HepG2 (cell line): Measurements from ENCODE around the gene JAZF1. TPM values are rescaled to one million over a fixed set of nuclear protein-coding genes. Genes with fewer than 3 reads are reported as not detected.

ENCODE experiments used
- ATAC-seq: fragments of 200-7000 bp; cut with Tn5 transposase; 3 replicates; pipeline ENCODE4 v1.9.1; 2020; ENCODE audit warnings: mild to moderate bottlenecking, moderate library complexity
- BruUV-seq: library from RNA; stranded (reverse); fragments of 400-500 nt; replicated peaks from 2 replicates; lab custom pipeline; 2021; lab: Mats Ljungman, UMichigan
- CTCF ChIA-PET: fragments of 300-600 bp; formaldehyde crosslinking; extraction: SDS; loops from one replicate; lab custom pipeline; 2021; ENCODE audit warnings: low total read pairs, inconsistent platforms, low intra/inter-chr PET ratio; lab: Yijun Ruan, JAX
- POLR2A ChIA-PET: fragments of 350-600 bp; sonication (Branson Sonifier 250); formaldehyde crosslinking; loops from one replicate; lab custom pipeline; 2020; ENCODE audit warnings: antibody characterized with exemption, inconsistent platforms; lab: Yijun Ruan, JAX
- DNase-seq: peaks from one replicate; pipeline ENCODE4 v3.0.0-alpha.2; 2015; ENCODE audit warnings: low spot score
- FAIRE-seq: peaks from 3 replicates; lab custom pipeline; 2011; peaks lifted over from hg19 to GRCh38; lab: Jason Lieb, UNC
- H2AFZ ChIP-seq: one replicate; pipeline ENCODE4 v1.6.1; 2011; ENCODE audit warnings: low read length, inconsistent platforms
- H3K27ac ChIP-seq: fragments of 300-600 bp; 3 replicates; pipeline ENCODE4 v1.8.0; 2011; ENCODE audit warnings: mixed run types, mild to moderate bottlenecking, mixed read lengths, low read length, inconsistent platforms; ENCODE audit not compliant: insufficient read depth; ENCODE audit errors: extremely low read length
- H3K27me3 ChIP-seq, 2 experiments: fragments of 200-600 bp in 1 of 2; 2 replicates in 1 of 2; 3 replicates in 1 of 2; pipeline versions ENCODE4 v1.6.0 to v1.8.0; 2011; ENCODE audit warnings: low read length in 2 of 2, mild to moderate bottlenecking in 2 of 2, moderate library complexity in 2 of 2, inconsistent platforms in 1 of 2; ENCODE audit not compliant: insufficient read depth in 2 of 2, control insufficient read depth in 1 of 2
- H3K36me3 ChIP-seq, 2 experiments: fragments of 200-600 bp in 1 of 2; replicated peaks in 1 of 2; 2 replicates in 1 of 2; 3 replicates in 1 of 2; pipeline versions ENCODE4 v1.5.1 to v1.8.0; 2011; ENCODE audit warnings: low read length in 2 of 2, inconsistent platforms in 1 of 2; ENCODE audit not compliant: insufficient read depth in 2 of 2, control insufficient read depth in 1 of 2
- H3K4me1 ChIP-seq: 2 replicates; pipeline ENCODE4 v1.5.1; 2012; ENCODE audit warnings: low read length, inconsistent platforms; ENCODE audit not compliant: insufficient read depth
- H3K4me2 ChIP-seq: 2 replicates; pipeline ENCODE4 v1.6.0; 2011; ENCODE audit warnings: low read depth, low read length, inconsistent platforms
- H3K4me3 ChIP-seq, 3 experiments: fragments of 200-600 bp in 1 of 3; sonication (generic), shearing (Covaris generic) in 1 of 3; replicated peaks in 1 of 3; 2 replicates each; pipeline ENCODE4 v1.5.1; 2011 to 2016; ENCODE audit warnings: low read length in 3 of 3, inconsistent platforms in 2 of 3, low read depth in 2 of 3, mild to moderate bottlenecking in 2 of 3, control low read depth in 1 of 3, mixed read lengths in 1 of 3; ENCODE audit not compliant: insufficient read depth in 1 of 3
- H3K79me2 ChIP-seq: one replicate; pipeline ENCODE4 v1.6.1; 2011; ENCODE audit warnings: low read length, inconsistent platforms; ENCODE audit not compliant: insufficient read depth
- H3K9ac ChIP-seq: 2 replicates; pipeline ENCODE4 v1.6.0; 2011; ENCODE audit warnings: mild to moderate bottlenecking, low read depth, low read length, inconsistent platforms; ENCODE audit not compliant: insufficient read depth
- H3K9me3 ChIP-seq: 2 replicates; pipeline ENCODE4 v1.5.1; 2012; ENCODE audit warnings: mild to moderate bottlenecking, low read length
- H4K20me1 ChIP-seq: 2 replicates; pipeline ENCODE4 v1.6.0; 2011; ENCODE audit warnings: inconsistent platforms, mild to moderate bottlenecking, low read length, moderate library complexity; ENCODE audit not compliant: insufficient read depth
- AKAP8 ChIP-seq: sonication (generic); formaldehyde crosslinking; IDR thresholded peaks from 2 replicates; pipeline ENCODE4 v1.5.1; 2020; ENCODE audit warnings: mild to moderate bottlenecking, missing genetic modification reagents
- ARNT ChIP-seq: fragments of 450-650 bp; IDR thresholded peaks from 2 replicates; pipeline ENCODE4 v1.6.1; 2017
- GTF2F1 ChIP-seq: fragments of 150-350 bp; IDR thresholded peaks from 2 replicates; pipeline ENCODE4 v1.6.1; 2014; ENCODE audit warnings: low read length
- KDM5B ChIP-seq: sonication (generic); formaldehyde crosslinking; IDR thresholded peaks from 2 replicates; pipeline ENCODE4 v1.4.0; 2020; ENCODE audit warnings: missing genetic modification reagents, mild to moderate bottlenecking, borderline replicate concordance
- ONECUT2 ChIP-seq: sonication (generic); formaldehyde crosslinking; IDR thresholded peaks from 2 replicates; pipeline ENCODE4 v1.4.0; 2020; ENCODE audit warnings: missing genetic modification reagents
- PAF1 ChIP-seq: IDR thresholded peaks from 2 replicates; pipeline ENCODE4 v1.6.1; 2016; ENCODE audit warnings: missing genetic modification reagents, missing compliant biosample characterization
- PHB2 ChIP-seq: fragments of 450-650 bp; IDR thresholded peaks from 2 replicates; pipeline ENCODE4 v1.6.1; 2018; ENCODE audit not compliant: partially characterized antibody
- RFX5 ChIP-seq: IDR thresholded peaks from 2 replicates; pipeline ENCODE4 v1.6.1; 2011; ENCODE audit warnings: low read depth, low read length, improper control_type of control experiment
- SOX6 ChIP-seq, 2 experiments: fragments of 450-650 bp in 1 of 2; sonication (generic) in 1 of 2; formaldehyde crosslinking in 1 of 2; IDR thresholded peaks; 2 replicates each; pipeline versions ENCODE4 v1.4.0 to v1.6.1; 2017 to 2020; ENCODE audit warnings: antibody characterized with exemption in 1 of 2, mild to moderate bottlenecking in 1 of 2, missing genetic modification reagents in 1 of 2
- TBL1XR1 ChIP-seq: fragments of 150-350 bp; IDR thresholded peaks from 2 replicates; pipeline ENCODE4 v1.6.1; 2014; ENCODE audit warnings: borderline replicate concordance, low read length; ENCODE audit not compliant: partially characterized antibody
- U2AF2 ChIP-seq: fragments of 200-400 bp; formaldehyde crosslinking; IDR thresholded peaks from 2 replicates; pipeline ENCODE4 v1.6.1; 2017; ENCODE audit warnings: low read depth, mild to moderate bottlenecking, low read length
- ZNF121 ChIP-seq: sonication (generic); formaldehyde crosslinking; IDR thresholded peaks from 2 replicates; pipeline ENCODE4 v1.5.0; 2020; ENCODE audit warnings: mild to moderate bottlenecking, missing genetic modification reagents
- ZNF207 ChIP-seq: fragments of 450-650 bp; IDR thresholded peaks from 2 replicates; pipeline ENCODE4 v1.6.1; 2016; ENCODE audit warnings: antibody characterized with exemption, borderline replicate concordance
- ZNF281 ChIP-seq: sonication (generic); formaldehyde crosslinking; IDR thresholded peaks from 2 replicates; pipeline ENCODE4 v1.4.0; 2020; ENCODE audit warnings: missing genetic modification reagents, borderline replicate concordance
- ZNF329 ChIP-seq: sonication (generic); formaldehyde crosslinking; IDR thresholded peaks from 2 replicates; pipeline ENCODE4 v1.9.0; 2021; ENCODE audit warnings: low read depth, mild to moderate bottlenecking, missing genetic modification reagents
- ZNF34 ChIP-seq: sonication (generic); formaldehyde crosslinking; IDR thresholded peaks from 2 replicates; pipeline ENCODE4 v1.4.0; 2020; ENCODE audit warnings: mild to moderate bottlenecking, missing genetic modification reagents, borderline replicate concordance
- ZNF501 ChIP-seq: sonication (generic); formaldehyde crosslinking; IDR thresholded peaks from 2 replicates; pipeline ENCODE4 v1.5.1; 2020; ENCODE audit warnings: mild to moderate bottlenecking, moderate library complexity, missing genetic modification reagents
- ZNF562 ChIP-seq: sonication (generic); formaldehyde crosslinking; IDR thresholded peaks from 2 replicates; pipeline ENCODE4 v1.8.0; 2022; ENCODE audit warnings: missing genetic modification reagents, borderline replicate concordance
- ZNF589 ChIP-seq: sonication (generic); formaldehyde crosslinking; conservative IDR thresholded peaks from 2 replicates; pipeline ENCODE4 v1.8.0; 2022; ENCODE audit warnings: mild to moderate bottlenecking, moderate library complexity, missing genetic modification reagents
- ZSCAN20 ChIP-seq: sonication (generic); formaldehyde crosslinking; IDR thresholded peaks from 2 replicates; pipeline ENCODE4 v1.4.0; 2020; ENCODE audit warnings: missing genetic modification reagents, mild to moderate bottlenecking, borderline replicate concordance
- WGBS: methylation state at CpG from one replicate; pipeline ENCODE4 v1.1.6; 2017; ENCODE audit warnings: low lambda C conversion rate; 5-methylcytosine and 5-hydroxymethylcytosine counted together
- in situ Hi-C: cut with HindIII; loops from 2 replicates; pipeline ENCODE4 v1.10.0; 2017; ENCODE audit warnings: low pct_unique_long_range_greater_than_20kb; ENCODE audit not compliant: extremely low pct_ligation_motif_present
- intact Hi-C: fragments of 100-400 bp; cut with micrococcal nuclease; formaldehyde crosslinking; loops from one replicate; pipeline ENCODE4 v1.10.0; 2022; ENCODE audit not compliant: unreplicated experiment
- polyA plus RNA-seq, 8 experiments: library from polyadenylated mRNA; depleted of rRNA in 3 of 8; stranded (reverse) in 7 of 8; unstranded in 1 of 8; fragments of >200 nt; fragmentation: Illumina TruSeq in 4 of 8; extraction: Trizol in 4 of 8; gene quantifications; 2 replicates each; pipeline versions ENCODE4 v1.2.1 to v1.2.3, GENCODE V29; 2011 to 2016; ENCODE audit warnings: low read depth in 4 of 8, missing spikeins in 1 of 8, mixed read lengths in 1 of 8; ENCODE audit not compliant: insufficient read depth in 1 of 8
- total RNA-seq, 5 experiments: library from RNA; depleted of rRNA; stranded (reverse); fragments of >200 nt; fragmentation: Illumina TruSeq; extraction: Trizol; gene quantifications; 2 replicates each; pipeline ENCODE4 v1.2.3, GENCODE V29; 2016; ENCODE audit warnings: low read depth in 1 of 5

The JAZF1 gene
- total and polyA plus RNA-seq, 2 of the 13 experiments (the other 11 are each of a cell fraction or from before 2014, with no cell fraction given): not detected

DNA sequence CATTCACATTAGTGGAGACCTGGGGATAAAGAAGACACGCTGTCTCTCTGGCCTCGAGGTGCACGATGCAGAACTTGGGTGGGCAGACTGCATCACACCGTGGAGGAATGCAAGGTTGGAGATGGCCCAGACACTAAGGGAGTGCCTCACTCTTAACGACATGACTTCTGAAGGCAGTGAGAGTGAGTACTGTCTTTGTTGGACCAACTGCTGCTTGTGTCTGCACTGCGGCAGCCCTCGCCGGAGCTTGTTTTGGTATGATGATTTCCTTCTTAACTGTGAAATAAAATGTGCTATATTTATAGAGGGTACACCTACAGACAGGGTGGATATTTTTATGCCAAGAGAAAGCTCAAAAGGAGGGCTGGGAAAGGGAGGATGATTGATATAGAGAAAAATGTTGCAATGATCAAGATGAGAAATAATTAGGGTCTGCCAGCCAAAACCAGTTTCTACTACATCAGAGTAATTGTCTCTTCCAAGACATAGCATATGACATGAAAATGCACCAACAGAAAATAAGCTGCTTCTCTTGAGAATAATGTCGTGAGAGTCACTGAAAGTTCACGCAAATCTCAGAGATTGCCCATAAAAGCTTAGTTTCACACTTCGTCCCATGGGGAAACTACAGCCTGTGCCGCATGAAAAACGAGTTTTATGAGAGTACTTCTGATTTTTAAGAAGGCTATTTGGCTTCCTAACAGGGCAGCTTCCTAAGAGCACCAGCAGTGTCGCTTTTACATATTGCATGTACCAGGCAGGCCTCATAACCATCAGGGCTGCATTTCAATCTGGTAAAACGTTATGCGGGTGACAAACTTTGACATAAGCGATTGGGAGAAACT lies 313.5 kb downstream of the JAZF1 start:
- Histone ChIP-seq H3K4me2 (no peak overlapping the region), H3K9ac (no peak overlapping the region), H3K4me3 (no peak overlapping the region), H3K27ac (no peak overlapping the region), H2AFZ (no peak overlapping the region), H3K27me3 (peaks cover 1 to 52% of the 10 kb centered on the region in 2 experiments; a peak in 4 of 5 replicates), H3K9me3 (no peaks in the 10 kb centered on the region), H3K36me3 (no peaks in the 10 kb centered on the region)
- BruUV-seq: no TSS peak
- intact Hi-C loops (no loop called here), in situ Hi-C loops (no loop called here)
- CTCF ChIA-PET: no interaction called here
- 45% methylated on average over 17 of the region's 17 CpGs for WGBS
- ATAC-seq (no peak), DNase-seq (no peak), FAIRE-seq (no peak)
- TF ChIP-seq GTF2F1: no peak
- TF ChIP-seq ZNF207: no peak
- TF ChIP-seq ARNT: no peak
- TF ChIP-seq ZNF121 (CRISPR knock-in tag): no peak
- TF ChIP-seq ONECUT2 (CRISPR knock-in tag): no peak
- no peak for TF ChIP-seq U2AF2
- TF ChIP-seq AKAP8: no peak
- TF ChIP-seq ZNF329 (CRISPR knock-in tag): no peak
- TF ChIP-seq ZNF501 (CRISPR knock-in tag): no peak
- TF ChIP-seq KDM5B (CRISPR knock-in tag): no peak
- no peak for TF ChIP-seq PHB2
- TF ChIP-seq ZNF34 (CRISPR knock-in tag): no peak
- no peak for TF ChIP-seq ZNF589 (CRISPR knock-in tag)
- TF ChIP-seq TBL1XR1: no peak
- no peak for TF ChIP-seq SOX6 (IDR thresholded peaks at IDR 0.05)
- no peak for TF ChIP-seq SOX6 (CRISPR knock-in tag; IDR thresholded peaks at IDR 0.05)
- TF ChIP-seq ZNF562 (CRISPR knock-in tag): no peak
- no peak for TF ChIP-seq ZSCAN20 (CRISPR knock-in tag)
- TF ChIP-seq ZNF281: no peak
- no peak for TF ChIP-seq PAF1 (CRISPR knock-in tag)
- no peak for TF ChIP-seq RFX5
- TF ChIP-seq, all 625 proteins: peak for 0
- POLR2A ChIA-PET: no interaction called here
- H3K79me2 ChIP-seq: no peaks in the 10 kb centered on the region
- no peaks in the 10 kb centered on the region for H3K4me1 ChIP-seq
- no peaks in the 10 kb centered on the region for H4K20me1 ChIP-seq
